Uterus (tissue), 2 donors: ENCODE measurements around the gene DKK3.

Experiments used
- POLR2A ChIP-seq, 2 donors: fragments of 450-650 bp; IDR thresholded peaks; one replicate each; pipeline ENCODE4 v1.6.1; 2016; ENCODE audit warnings: antibody characterized with exemption in 2 of 2, mild to moderate bottlenecking in 1 of 2, moderate library complexity in 1 of 2
- TF ChIP-seq, protein P1 (sequence below), 4 experiments: fragments of 200-600 bp in 2 of 4; fragments of 450-650 bp in 2 of 4; sonication (generic) in 2 of 4; IDR thresholded peaks; one replicate each; pipeline ENCODE4 v1.5.1; 2016 to 2019; ENCODE audit warnings: antibody characterized with exemption in 4 of 4, mild to moderate bottlenecking in 2 of 4, moderate library complexity in 1 of 4

DNA sequence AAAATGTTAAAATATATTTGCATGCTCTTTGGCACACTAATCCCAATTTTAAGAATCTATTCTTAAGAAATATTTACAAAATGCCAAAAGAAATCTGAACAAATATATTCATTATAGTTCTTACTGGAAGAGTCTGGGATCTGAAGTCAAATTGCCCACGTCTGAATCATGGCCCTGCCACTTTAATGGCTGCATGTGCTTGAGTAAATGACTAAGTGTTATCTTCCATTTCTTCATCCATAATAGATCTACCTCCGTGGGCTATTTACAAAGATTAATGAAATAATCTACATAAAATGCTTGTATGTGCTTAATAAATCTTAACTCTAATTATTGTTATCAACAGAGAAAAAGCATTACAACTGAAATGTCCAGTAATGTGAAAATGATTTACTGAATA lies 24.5 kb upstream of the DKK3 start:
- TF ChIP-seq, protein P1, sequence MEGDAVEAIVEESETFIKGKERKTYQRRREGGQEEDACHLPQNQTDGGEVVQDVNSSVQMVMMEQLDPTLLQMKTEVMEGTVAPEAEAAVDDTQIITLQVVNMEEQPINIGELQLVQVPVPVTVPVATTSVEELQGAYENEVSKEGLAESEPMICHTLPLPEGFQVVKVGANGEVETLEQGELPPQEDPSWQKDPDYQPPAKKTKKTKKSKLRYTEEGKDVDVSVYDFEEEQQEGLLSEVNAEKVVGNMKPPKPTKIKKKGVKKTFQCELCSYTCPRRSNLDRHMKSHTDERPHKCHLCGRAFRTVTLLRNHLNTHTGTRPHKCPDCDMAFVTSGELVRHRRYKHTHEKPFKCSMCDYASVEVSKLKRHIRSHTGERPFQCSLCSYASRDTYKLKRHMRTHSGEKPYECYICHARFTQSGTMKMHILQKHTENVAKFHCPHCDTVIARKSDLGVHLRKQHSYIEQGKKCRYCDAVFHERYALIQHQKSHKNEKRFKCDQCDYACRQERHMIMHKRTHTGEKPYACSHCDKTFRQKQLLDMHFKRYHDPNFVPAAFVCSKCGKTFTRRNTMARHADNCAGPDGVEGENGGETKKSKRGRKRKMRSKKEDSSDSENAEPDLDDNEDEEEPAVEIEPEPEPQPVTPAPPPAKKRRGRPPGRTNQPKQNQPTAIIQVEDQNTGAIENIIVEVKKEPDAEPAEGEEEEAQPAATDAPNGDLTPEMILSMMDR (IDR thresholded peaks at IDR 0.05), result no peak
- TF ChIP-seq POLR2A (IDR thresholded peaks at IDR 0.05), result no peak
